Activated gamma-delta T cell treated with Interleukin-2 at 50 U/mL for 16 hours (primary cell): ENCODE data around the gene CEACAM19.
"Not testable (repeated sequence)": the region's sequence is repeated elsewhere in the genome, so short reads cannot be mapped to it uniquely, and the experiment has no call there.

ENCODE experiments used
- DNase-seq: peaks from one replicate; pipeline ENCODE4 v3.0.0-alpha.2; 2020

Gene CEACAM19, protein sequence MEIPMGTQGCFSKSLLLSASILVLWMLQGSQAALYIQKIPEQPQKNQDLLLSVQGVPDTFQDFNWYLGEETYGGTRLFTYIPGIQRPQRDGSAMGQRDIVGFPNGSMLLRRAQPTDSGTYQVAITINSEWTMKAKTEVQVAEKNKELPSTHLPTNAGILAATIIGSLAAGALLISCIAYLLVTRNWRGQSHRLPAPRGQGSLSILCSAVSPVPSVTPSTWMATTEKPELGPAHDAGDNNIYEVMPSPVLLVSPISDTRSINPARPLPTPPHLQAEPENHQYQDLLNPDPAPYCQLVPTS

GRCh38 chr19:44671400-44671799 is at the start of gene CEACAM19:
CEACAM19 (plus strand) TSS chr19:44671482; CDS start chr19:44671932, 450 bp downstream.
- no peak for DNase-seq

- no peak for DNase-seq
These were observed 48.2 kb upstream of the CEACAM19 start for GRCh38 chr19:44623080-44623479.

DNA sequence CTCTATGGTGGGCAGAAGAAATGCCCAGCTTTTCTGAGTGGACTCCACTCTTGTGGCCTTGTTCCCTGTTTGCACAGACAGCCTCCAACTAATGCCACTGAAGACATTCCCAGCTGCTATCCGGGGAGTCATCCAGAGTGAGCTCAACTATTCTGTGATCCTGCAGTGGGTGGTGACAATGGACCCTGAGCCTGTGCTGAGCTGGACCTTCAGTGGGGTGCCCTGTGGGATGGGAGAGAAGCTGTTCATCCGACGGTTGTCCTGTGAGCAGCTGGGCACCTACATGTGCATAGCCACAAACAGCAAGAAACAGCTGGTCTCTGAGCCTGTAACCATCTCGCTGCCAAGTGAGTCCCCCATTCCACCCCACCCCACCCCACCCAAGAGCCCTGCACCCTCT is 47.7 kb upstream of the CEACAM19 start:
- DNase-seq = no peak

GRCh38 chr19:44624840-44625354 is 46.4 kb upstream of the CEACAM19 start:
- DNase-seq = no peak

DNA sequence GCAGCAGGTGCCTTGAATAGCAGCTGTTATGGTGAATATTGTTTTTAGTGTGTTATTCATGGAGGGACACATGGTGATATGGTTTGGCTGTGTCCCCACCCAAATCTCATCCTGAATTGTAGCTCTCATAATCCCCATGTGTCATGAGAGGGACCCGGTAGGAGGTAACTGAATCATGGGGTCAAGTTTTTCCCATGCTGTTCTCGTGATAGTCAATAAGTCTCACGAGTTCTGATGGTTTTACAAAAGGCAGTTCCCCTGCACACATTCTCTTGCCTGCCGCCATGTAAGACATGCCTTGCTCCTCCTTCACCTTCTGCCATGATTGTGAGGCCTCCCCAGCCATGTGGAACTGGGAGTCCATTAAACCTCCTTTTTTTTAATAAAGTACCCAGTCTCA is 45.6 kb upstream of the CEACAM19 start:
- DNase-seq = not testable (repeated sequence)

DNA sequence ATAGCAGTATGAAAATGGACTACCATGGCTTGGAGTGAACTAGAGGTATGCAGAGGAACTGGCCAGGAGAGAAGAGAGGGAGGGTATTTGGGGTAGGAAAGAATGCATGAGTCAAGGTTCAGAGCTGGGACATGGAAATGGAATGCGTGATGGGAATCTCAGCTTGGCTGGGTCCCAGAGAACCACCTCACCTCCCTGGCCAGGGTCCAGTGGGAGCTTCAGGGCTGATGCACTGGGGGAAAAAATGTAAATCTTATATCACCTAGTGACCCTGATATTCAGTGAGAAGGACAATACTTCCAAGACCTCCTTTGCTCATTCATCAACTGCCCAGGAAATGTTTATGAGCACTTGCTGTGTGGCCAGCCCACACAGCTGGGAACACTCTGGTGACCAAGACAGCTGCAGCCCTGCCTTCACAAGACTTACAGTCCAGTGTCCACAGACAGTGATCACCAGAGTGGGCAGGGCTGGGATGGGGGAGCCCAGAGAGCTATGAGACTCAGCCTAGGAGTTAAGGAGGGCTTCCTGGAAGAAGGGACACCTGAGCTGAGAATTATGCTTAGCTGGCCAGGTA is 45.1 kb upstream of the CEACAM19 start:
- DNase-seq = no peak

GRCh38 chr19:44627631-44628030 is 43.7 kb upstream of the CEACAM19 start:
- no peak for DNase-seq

- DNase-seq = no peak
These were observed 42.5 kb upstream of the CEACAM19 start for GRCh38 chr19:44628793-44629192.

DNA sequence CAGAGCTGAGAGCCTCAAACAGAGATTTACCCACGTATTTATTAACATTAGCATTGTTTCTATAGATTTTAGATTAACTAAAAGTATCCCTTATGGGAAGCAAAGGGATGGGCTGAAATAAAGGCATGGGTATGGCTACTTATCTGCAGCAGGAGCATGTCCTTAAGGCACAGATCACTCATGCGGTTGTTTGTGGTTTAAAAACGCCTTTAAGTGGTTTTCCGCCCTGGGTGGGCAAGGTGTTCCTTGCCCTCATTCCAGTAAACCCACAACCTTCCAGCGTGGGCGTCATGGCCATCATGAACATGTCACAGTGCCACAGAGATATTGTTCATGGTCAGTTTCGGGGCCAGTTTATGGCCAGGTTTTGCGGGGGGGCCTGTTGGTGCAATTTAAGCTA is 39.7 kb upstream of the CEACAM19 start:
- not testable (repeated sequence) for DNase-seq

- DNase-seq = not testable (repeated sequence)
These were observed 37.2 kb upstream of the CEACAM19 start for GRCh38 chr19:44634058-44634457.

DNA sequence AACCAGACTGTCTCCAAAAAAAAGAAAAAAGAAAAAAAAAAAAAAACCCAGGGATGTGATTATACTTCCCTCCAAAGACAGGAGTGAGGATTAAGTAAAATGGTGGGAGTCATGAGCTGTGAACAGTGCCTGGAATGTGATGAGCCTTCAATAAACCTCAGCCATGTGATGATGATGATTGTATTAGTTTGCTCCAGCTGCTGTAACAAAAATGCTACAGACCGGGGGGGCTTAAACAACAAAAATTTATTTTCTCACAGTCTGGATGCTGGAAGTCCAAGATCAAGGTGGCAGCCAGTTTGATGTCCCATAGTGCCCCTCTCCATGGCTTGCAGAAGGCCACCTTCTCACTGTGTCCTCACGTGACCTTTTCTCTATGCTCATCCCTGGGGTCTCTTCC is 36.5 kb upstream of the CEACAM19 start:
- DNase-seq = no peak

- no peak for DNase-seq
These were observed 35.5 kb upstream of the CEACAM19 start for GRCh38 chr19:44635581-44636438.

DNA sequence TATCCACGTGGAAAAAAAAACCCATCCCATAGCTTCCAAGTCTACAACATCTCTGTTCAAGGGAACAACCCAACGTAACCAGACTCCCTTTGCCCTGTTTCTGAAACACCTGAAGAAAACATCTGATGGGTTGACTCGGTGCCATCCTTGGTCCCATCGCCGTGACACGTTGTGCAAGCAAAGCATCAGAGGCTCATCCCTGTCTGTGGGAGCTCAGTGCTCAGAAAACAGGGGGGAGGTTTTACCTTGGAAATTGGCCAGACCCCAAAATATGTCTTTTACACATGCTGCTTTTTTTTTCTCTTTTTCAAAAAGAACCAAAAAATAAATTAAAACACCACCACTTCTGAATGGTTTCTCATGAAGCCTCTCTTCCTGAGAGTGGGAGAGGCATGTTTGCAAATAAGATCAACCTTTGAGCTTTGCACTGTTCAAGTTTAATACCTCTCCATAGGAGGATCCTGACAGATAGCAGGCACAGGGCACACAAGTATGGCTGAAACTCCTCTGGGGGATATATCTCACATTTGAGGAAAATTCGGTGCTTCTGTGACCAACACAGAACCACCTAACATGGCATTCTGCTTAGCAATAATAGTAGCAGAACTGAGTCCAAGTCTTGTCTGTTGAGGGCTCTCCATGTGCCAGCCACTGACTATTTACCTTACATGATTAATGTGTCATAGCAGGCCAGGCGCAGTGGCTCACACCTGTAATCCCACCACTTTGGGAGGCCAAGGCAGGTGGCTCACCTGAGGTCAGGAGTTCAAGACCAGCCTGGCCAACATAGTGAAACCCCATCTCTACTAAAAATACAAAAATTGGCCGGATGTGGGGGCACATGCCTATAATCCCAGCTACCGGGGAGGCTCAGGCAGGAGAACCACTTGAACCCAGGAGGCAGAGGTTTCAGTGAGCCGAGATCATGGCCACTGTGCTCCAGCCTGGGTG is 34.6 kb upstream of the CEACAM19 start:
- DNase-seq = no peak

DNA sequence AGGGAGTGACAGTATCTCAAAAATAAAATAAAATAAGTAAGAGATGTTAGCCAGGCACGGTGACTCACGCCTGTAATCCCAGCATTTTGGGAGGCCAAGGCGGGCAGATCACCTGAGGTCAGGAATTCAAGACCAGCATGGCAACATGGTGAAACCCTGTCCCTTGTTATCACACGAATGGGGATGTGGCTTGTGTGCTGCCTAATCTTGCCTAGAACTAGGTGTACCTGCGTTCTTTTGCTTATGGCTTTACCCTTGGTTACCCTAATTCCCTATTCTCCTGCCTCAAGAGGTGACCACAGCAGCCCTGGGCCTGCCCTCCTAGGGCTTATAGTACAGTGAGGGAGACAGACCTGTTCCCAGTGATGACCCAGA is 33.9 kb upstream of the CEACAM19 start:
- DNase-seq = no peak

GRCh38 chr19:44640518-44640917 is 30.8 kb upstream of the CEACAM19 start:
- no peak for DNase-seq

GRCh38 chr19:44641501-44642265 is 29.6 kb upstream of the CEACAM19 start:
- DNase-seq = no peak

DNA sequence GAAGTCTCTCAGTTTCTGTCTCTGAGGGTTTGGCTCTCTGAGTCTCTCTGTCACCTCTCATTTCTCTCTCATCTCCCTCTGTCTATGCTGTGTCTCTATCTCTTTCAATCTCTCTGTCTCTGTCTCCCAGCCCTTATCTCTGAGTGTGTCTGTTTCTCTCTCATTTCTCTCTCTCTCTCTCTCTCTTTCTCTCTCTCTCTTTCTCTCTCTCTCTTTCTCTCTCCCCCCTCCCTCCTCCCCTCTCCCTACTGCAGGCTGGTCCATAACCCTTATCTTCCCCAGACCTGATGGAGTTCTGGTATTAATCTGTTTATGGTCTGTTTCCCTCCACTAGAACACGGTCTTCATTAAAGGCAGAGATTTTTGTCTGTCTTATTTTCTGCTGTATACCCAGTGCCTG is 28.9 kb upstream of the CEACAM19 start:
- DNase-seq = no peak

GRCh38 chr19:44643605-44644401 is 27.5 kb upstream of the CEACAM19 start, which contains the start of gene PVR:
PVR (plus strand) TSS chr19:44643910; CDS start chr19:44644097, 187 bp downstream.
- peak; percentile 9 for DNase-seq

GRCh38 chr19:44644402-44645016 is 26.8 kb upstream of the CEACAM19 start:
- no peak for DNase-seq

DNA sequence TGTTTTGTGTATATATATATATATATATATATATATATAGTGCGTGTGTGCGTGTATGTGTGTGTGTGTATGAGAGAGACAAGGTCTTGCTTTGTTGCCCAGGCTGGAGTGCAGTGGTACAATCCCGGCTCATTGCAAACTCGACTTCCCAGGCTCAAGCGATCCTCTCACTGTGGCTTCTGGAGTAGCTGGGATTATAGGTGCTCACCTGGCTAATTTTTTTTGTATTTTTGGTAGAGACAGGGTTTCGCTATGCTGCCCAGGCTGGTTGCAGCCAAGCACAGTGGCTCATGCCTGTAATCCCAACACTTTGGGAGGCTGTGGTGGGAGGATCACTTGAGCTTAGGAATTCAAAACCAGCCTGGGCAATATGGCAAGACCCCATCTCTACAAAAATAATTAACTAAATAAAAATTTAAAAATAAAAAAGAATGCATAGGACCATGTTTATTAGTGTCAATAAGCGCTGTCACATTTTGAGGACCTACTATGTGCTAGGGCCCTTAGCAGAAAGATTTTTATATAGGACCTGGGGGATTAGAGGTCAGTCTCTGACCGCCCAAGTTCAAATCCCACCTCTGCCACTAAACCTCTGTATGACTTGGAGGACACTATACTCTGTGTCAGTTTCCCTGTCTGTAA is 25.8 kb upstream of the CEACAM19 start:
- no peak for DNase-seq
